Neural cell (in vitro differentiated cells): ENCODE results near the gene ATP7B. TPM values are rescaled to one million over a fixed set of nuclear protein-coding genes. Genes with fewer than 3 reads are reported as not detected.

Experiments used
- H2AFZ ChIP-seq: fragments of 200-600, 300-800 bp; sonication (generic), shearing (Covaris generic); 2 replicates; pipeline ENCODE4 v1.6.0; 2014; ENCODE audit warnings: low read depth, mild to moderate bottlenecking, antibody characterized with exemption, low read length, moderate library complexity
- H3F3A ChIP-seq: fragments of 200-600 bp; shearing (Covaris generic); 2 replicates; pipeline ENCODE4 v1.6.1; 2016; ENCODE audit warnings: mild to moderate bottlenecking, moderate library complexity, mixed read lengths, antibody characterized with exemption, low read length; ENCODE audit not compliant: insufficient read depth, poor library complexity, severe bottlenecking
- H3K27ac ChIP-seq: fragments of 200-600, 300-800 bp; sonication (generic), shearing (Covaris generic); 2 replicates; pipeline ENCODE4 v1.5.1; 2014; ENCODE audit warnings: mild to moderate bottlenecking, low read length, moderate library complexity
- H3K27me3 ChIP-seq: fragments of 300-800, 200-600 bp; sonication (generic), shearing (Covaris generic); 2 replicates; pipeline ENCODE4 v1.6.0; 2014; ENCODE audit warnings: mild to moderate bottlenecking, low read depth, low read length, moderate library complexity; ENCODE audit not compliant: insufficient read depth
- H3K36me3 ChIP-seq: fragments of 300-800, 200-600 bp; sonication (generic), shearing (Covaris generic); 2 replicates; pipeline ENCODE4 v1.5.1; 2014; ENCODE audit warnings: mild to moderate bottlenecking, antibody characterized with exemption, low read length, moderate library complexity; ENCODE audit not compliant: insufficient read depth
- H3K4me2 ChIP-seq: fragments of 300-800, 200-600 bp; sonication (generic), shearing (Covaris generic); 2 replicates; pipeline ENCODE4 v1.6.0; 2014; ENCODE audit warnings: mild to moderate bottlenecking, low read length
- H3K4me3 ChIP-seq: fragments of 300-800, 200-600 bp; sonication (generic), shearing (Covaris generic); 2 replicates; pipeline ENCODE4 v1.5.1; 2014; ENCODE audit warnings: mild to moderate bottlenecking, low read length, moderate library complexity
- H3K79me2 ChIP-seq: fragments of 200-600 bp; shearing (Covaris generic); replicated peaks from 2 replicates; pipeline ENCODE4 v1.6.0; 2014; ENCODE audit warnings: mild to moderate bottlenecking, low read length, moderate library complexity; ENCODE audit not compliant: insufficient read depth
- H3K9ac ChIP-seq: fragments of 300-800, 200-600 bp; sonication (generic), shearing (Covaris generic); 2 replicates; pipeline ENCODE4 v1.6.1; 2016; ENCODE audit warnings: mild to moderate bottlenecking, low read length, mixed read lengths
- H3K9me2 ChIP-seq: fragments of 200-600 bp; shearing (Covaris generic); 2 replicates; pipeline ENCODE4 v1.6.1; 2016; ENCODE audit warnings: mild to moderate bottlenecking, low read length, mixed read lengths; ENCODE audit not compliant: insufficient read depth
- H3K9me3 ChIP-seq: fragments of 200-600, 300-800 bp; sonication (generic), shearing (Covaris generic); 2 replicates; pipeline ENCODE4 v1.6.1; 2016; ENCODE audit warnings: mild to moderate bottlenecking, mixed run types, low read length, moderate library complexity, mixed read lengths
- H4K20me1 ChIP-seq: fragments of 200-600 bp; shearing (Covaris generic); 2 replicates; pipeline ENCODE4 v1.6.1; 2016; ENCODE audit warnings: mild to moderate bottlenecking, mixed run types; ENCODE audit not compliant: insufficient read depth
- EP300 ChIP-seq: fragments of 450-650 bp; conservative IDR thresholded peaks from 2 replicates; pipeline ENCODE4 v1.6.1; 2014; ENCODE audit warnings: antibody characterized with exemption, mild to moderate bottlenecking, moderate library complexity; ENCODE audit not compliant: poor library complexity, severe bottlenecking
- EZH2 ChIP-seq: fragments of 200-600, 300-800 bp; shearing (Covaris generic), sonication (generic); IDR thresholded peaks from 2 replicates; pipeline ENCODE4 v1.6.1; 2014; ENCODE audit warnings: antibody characterized with exemption, low read length, borderline replicate concordance, mild to moderate bottlenecking; ENCODE audit not compliant: insufficient read depth, poor library complexity, severe bottlenecking
- MXI1 ChIP-seq: fragments of 450-650 bp; conservative IDR thresholded peaks from 2 replicates; pipeline ENCODE4 v1.6.1; 2014; ENCODE audit warnings: antibody characterized with exemption, mild to moderate bottlenecking; ENCODE audit not compliant: poor library complexity, severe bottlenecking
- POLR2AphosphoS5 ChIP-seq: IDR thresholded peaks from 2 replicates; pipeline ENCODE4 v1.6.1; 2012
- RAD21 ChIP-seq: fragments of 450-650 bp; conservative IDR thresholded peaks from 2 replicates; pipeline ENCODE4 v1.6.1; 2014; ENCODE audit warnings: antibody characterized with exemption, mild to moderate bottlenecking, moderate library complexity
- SMC3 ChIP-seq: fragments of 450-650 bp; conservative IDR thresholded peaks from 2 replicates; pipeline ENCODE4 v1.6.1; 2014; ENCODE audit warnings: antibody characterized with exemption, mild to moderate bottlenecking, moderate library complexity; ENCODE audit not compliant: poor library complexity
- TAF1 ChIP-seq: IDR thresholded peaks from 2 replicates; pipeline ENCODE4 v1.6.1; 2012; ENCODE audit warnings: low read depth
- polyA plus RNA-seq: library from polyadenylated mRNA; depleted of rRNA; stranded (reverse); fragments of >200 nt; gene quantifications from 2 replicates; pipeline ENCODE4 v1.2.3, GENCODE V29; 2014
- TF ChIP-seq, protein P1 (sequence below): fragments of 450-650 bp; IDR thresholded peaks from 2 replicates; pipeline ENCODE4 v1.5.1; 2014; ENCODE audit warnings: antibody characterized with exemption, mild to moderate bottlenecking, moderate library complexity; ENCODE audit not compliant: poor library complexity, severe bottlenecking
- TF ChIP-seq, protein P2 (sequence below): IDR thresholded peaks from 2 replicates; pipeline ENCODE4 v1.6.1; 2012; ENCODE audit warnings: borderline replicate concordance

The ATP7B gene
- polyA plus RNA-seq, 1 donor from 2014 or later = 6.3 TPM

- no peaks in the 10 kb centered on the region for H3K79me2 ChIP-seq
- H3F3A ChIP-seq = no peaks in the 10 kb centered on the region
- H3K4me3 ChIP-seq = no peak overlapping the region
- H3K9me3 ChIP-seq = no peaks in the 10 kb centered on the region
- H3K9ac ChIP-seq = no peak overlapping the region
- H4K20me1 ChIP-seq = no peaks in the 10 kb centered on the region
- no peaks in the 10 kb centered on the region for H3K9me2 ChIP-seq
- TF ChIP-seq MXI1 (no peak), POLR2AphosphoS5 (no peak), EZH2 (no peak), RAD21 (no peak), TAF1 (no peak), SMC3 (no peak), EP300 (no peak)
- TF ChIP-seq, protein P1, sequence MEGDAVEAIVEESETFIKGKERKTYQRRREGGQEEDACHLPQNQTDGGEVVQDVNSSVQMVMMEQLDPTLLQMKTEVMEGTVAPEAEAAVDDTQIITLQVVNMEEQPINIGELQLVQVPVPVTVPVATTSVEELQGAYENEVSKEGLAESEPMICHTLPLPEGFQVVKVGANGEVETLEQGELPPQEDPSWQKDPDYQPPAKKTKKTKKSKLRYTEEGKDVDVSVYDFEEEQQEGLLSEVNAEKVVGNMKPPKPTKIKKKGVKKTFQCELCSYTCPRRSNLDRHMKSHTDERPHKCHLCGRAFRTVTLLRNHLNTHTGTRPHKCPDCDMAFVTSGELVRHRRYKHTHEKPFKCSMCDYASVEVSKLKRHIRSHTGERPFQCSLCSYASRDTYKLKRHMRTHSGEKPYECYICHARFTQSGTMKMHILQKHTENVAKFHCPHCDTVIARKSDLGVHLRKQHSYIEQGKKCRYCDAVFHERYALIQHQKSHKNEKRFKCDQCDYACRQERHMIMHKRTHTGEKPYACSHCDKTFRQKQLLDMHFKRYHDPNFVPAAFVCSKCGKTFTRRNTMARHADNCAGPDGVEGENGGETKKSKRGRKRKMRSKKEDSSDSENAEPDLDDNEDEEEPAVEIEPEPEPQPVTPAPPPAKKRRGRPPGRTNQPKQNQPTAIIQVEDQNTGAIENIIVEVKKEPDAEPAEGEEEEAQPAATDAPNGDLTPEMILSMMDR = no peak
- TF ChIP-seq, protein P2, sequence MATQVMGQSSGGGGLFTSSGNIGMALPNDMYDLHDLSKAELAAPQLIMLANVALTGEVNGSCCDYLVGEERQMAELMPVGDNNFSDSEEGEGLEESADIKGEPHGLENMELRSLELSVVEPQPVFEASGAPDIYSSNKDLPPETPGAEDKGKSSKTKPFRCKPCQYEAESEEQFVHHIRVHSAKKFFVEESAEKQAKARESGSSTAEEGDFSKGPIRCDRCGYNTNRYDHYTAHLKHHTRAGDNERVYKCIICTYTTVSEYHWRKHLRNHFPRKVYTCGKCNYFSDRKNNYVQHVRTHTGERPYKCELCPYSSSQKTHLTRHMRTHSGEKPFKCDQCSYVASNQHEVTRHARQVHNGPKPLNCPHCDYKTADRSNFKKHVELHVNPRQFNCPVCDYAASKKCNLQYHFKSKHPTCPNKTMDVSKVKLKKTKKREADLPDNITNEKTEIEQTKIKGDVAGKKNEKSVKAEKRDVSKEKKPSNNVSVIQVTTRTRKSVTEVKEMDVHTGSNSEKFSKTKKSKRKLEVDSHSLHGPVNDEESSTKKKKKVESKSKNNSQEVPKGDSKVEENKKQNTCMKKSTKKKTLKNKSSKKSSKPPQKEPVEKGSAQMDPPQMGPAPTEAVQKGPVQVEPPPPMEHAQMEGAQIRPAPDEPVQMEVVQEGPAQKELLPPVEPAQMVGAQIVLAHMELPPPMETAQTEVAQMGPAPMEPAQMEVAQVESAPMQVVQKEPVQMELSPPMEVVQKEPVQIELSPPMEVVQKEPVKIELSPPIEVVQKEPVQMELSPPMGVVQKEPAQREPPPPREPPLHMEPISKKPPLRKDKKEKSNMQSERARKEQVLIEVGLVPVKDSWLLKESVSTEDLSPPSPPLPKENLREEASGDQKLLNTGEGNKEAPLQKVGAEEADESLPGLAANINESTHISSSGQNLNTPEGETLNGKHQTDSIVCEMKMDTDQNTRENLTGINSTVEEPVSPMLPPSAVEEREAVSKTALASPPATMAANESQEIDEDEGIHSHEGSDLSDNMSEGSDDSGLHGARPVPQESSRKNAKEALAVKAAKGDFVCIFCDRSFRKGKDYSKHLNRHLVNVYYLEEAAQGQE = no peak
- no peaks in the 10 kb centered on the region for H3K36me3 ChIP-seq
- no peak overlapping the region for H3K4me2 ChIP-seq
- no peaks in the 10 kb centered on the region for H3K27me3 ChIP-seq
- H3K27ac ChIP-seq = no peak overlapping the region
- H2AFZ ChIP-seq = no peak overlapping the region
These were observed 117.0 kb downstream of the ATP7B start for GRCh38 chr13:51894239-51894638.

- Histone ChIP-seq H3K4me2 (no peak overlapping the region), H3F3A (no peaks in the 10 kb centered on the region)
These were observed 118.6 kb downstream of the ATP7B start for GRCh38 chr13:51892657-51893056.

More at GRCh38 chr13:51892657-51893056, 118.6 kb downstream of the ATP7B start:
- Histone ChIP-seq H3K9me3 (no peaks in the 10 kb centered on the region), H3K36me3 (no peaks in the 10 kb centered on the region), H2AFZ (no peak overlapping the region), H3K9me2 (no peaks in the 10 kb centered on the region), H3K4me3 (no peak overlapping the region), H3K79me2 (no peaks in the 10 kb centered on the region), H3K27me3 (no peaks in the 10 kb centered on the region), H4K20me1 (no peaks in the 10 kb centered on the region), H3K9ac (no peak overlapping the region), H3K27ac (no peak overlapping the region)
- TF ChIP-seq TAF1 = no peak
- TF ChIP-seq, protein P1 = no peak
- TF ChIP-seq SMC3 = no peak
- no peak for TF ChIP-seq EZH2
- TF ChIP-seq MXI1 = no peak
- no peak for TF ChIP-seq POLR2AphosphoS5
- TF ChIP-seq, protein P2 = no peak
- no peak for TF ChIP-seq EP300
- no peak for TF ChIP-seq RAD21
